ENCODE data around the gene TTLL10. TPM values are rescaled to one million over a fixed set of nuclear protein-coding genes. Genes with fewer than 3 reads are reported as not detected.

The TTLL10 gene
- total RNA-seq, 1 experiment from 2014 or later, result not detected

DNA sequence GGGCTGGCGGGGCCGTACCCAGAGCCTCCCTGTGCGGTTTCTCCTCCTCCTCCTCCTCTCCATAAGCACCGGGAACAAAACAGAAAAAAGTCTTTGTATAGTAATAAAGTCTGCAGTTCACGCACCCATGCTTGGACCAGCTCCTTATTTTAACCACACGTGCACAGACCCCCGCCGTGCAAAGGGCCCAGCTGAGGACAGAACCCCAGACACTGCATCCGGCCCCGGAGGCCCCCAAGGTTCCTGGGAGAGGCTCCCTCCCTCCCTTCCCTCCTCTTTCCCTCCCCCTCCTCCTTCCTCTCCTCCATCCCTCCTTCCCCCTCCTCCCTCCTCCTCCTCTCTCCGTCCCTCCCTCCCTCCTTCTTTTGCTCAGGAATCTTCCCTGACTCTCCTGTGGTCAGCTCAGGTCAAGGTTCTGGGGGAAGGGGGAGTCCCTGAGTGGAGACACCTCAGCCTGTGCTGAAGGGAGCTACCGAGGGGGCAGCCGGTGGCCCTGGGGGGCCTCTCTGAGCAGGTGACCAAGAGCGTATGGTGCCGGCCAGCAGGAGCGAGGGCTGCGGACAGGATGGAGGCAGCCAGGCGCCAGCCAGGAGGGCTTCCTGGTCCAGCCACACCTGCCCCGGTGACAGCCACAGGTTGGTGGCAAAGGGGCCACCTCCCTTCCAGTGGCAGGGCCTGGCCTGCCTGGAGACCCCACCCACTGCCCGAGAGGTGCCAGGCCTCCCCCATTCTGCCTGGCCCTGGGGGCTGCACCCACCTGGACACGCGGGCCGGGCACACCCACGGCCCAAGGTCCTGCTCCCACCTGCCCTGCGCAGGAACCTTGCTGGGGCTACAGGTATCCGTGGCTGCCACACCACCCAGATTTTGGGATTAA, 3.2 kb upstream of the TTLL10 start:
- POLR2A ChIA-PET, result no interaction called here
- no peaks in the 10 kb centered on the region for H3K27me3 Mint-ChIP-seq (ENCODE audit: insufficient read depth, unreplicated experiment)
- no TSS peak for BruUV-seq (replicated peaks)
- no peak overlapping the region for H3K4me3 Mint-ChIP-seq (ENCODE audit: unreplicated experiment)
- intact Hi-C loops (cut with micrococcal nuclease), result no loop called here
- H3K9me3 Mint-ChIP-seq (ENCODE audit: unreplicated experiment), result no peaks in the 10 kb centered on the region
- H3K4me1 Mint-ChIP-seq (ENCODE audit: insufficient read depth, unreplicated experiment), result no peaks in the 10 kb centered on the region
- TF ChIP-seq CTCF (IDR thresholded peaks at IDR 0.05; ENCODE audit: unreplicated experiment), result no peak
- CTCF ChIA-PET, result interaction anchor here (1.1 kb wide), 1 partner anchor 169 kb away, joined by 3 read pairs; no protein-coding TSS in a partner anchor
- no peak overlapping the region for H3K27ac Mint-ChIP-seq (ENCODE audit: low read depth, unreplicated experiment)
- no peaks in the 10 kb centered on the region for H3K36me3 Mint-ChIP-seq (ENCODE audit: insufficient read depth, unreplicated experiment)
- DNase-seq (ENCODE audit: unreplicated experiment), result no peak

DNA sequence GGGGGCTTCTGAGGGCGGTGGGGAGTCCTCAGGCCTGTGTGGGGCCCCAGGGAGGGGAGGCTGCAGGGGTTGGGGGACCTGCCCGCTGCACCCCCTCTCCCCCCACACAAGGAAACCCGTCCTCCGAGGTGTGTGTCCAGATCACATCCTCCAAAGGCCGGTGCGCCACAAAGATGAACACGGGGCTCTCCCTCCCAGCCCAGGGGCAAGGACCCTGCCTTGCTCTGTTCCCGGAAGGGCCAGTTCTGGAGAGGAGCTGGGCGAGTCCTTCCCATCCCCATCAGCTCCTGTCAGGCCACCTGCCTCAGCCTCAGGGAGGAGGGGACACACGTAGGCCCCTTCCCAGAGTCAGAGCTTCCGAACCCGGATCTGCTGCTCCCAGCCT, 2.5 kb upstream of the TTLL10 start:
- BruUV-seq (replicated peaks), result no TSS peak
- no peak for TF ChIP-seq CTCF (IDR thresholded peaks at IDR 0.05; ENCODE audit: unreplicated experiment)
- Mint-ChIP-seq H3K27me3 (ENCODE audit: insufficient read depth, unreplicated experiment) (no peaks in the 10 kb centered on the region), H3K27ac (ENCODE audit: low read depth, unreplicated experiment) (no peak overlapping the region), H3K4me3 (ENCODE audit: unreplicated experiment) (no peak overlapping the region), H3K9me3 (ENCODE audit: unreplicated experiment) (no peaks in the 10 kb centered on the region), H3K36me3 (ENCODE audit: insufficient read depth, unreplicated experiment) (no peaks in the 10 kb centered on the region), H3K4me1 (ENCODE audit: insufficient read depth, unreplicated experiment) (no peaks in the 10 kb centered on the region)
- intact Hi-C loops (cut with micrococcal nuclease), result no loop called here
- DNase-seq (ENCODE audit: unreplicated experiment), result no peak
- CTCF ChIA-PET, result no interaction called here
- POLR2A ChIA-PET, result no interaction called here

DNA sequence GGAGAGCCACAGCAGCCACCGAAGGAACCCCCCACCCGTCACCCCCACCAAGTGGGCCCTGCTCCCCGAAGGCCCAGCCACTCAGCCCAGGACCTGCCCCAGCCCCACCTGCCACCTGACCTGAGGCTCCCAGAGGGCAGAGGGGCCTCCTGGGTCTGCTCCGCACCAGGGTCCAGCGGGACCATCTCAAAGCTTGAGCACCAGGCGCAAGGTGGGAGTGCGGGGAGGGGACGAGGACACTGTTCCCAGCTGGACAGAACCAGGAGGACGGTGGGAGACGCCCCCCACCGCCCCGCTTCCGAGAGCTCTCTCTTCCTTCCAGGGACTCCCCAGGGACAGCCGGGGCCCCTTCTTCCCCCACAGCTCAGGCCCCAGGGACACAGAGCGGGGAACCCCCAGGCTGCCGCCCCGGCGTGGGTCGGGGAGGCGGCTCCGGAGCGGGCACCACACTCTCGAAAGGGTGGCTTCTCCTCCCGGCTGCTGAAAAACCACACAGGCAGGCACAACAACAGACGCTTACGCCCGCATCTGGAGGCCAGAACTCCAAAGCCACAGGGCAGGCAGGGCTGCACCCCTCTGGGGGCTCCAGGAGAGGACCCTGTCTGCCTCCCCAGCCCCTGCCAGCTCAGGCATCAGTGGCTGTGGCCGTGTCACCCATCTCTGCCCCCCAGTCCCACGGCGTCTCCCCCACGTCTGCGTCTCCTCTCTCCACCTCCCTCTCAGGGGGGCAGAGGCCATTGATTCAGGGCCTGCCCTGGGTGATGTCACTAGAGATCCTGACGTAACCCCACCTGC, 1.9 kb upstream of the TTLL10 start:
- H3K27me3 Mint-ChIP-seq (ENCODE audit: insufficient read depth, unreplicated experiment), result peaks cover 5% of the 10 kb centered on the region
- ChIA-PET POLR2A (no interaction called here), CTCF (interaction anchor here (0.7 kb wide), 1 partner anchor 38 kb away, joined by 3 read pairs; no protein-coding TSS in a partner anchor)
- no peak for DNase-seq (ENCODE audit: unreplicated experiment)
- TF ChIP-seq CTCF (IDR thresholded peaks at IDR 0.05; ENCODE audit: unreplicated experiment), result no peak
- H3K4me3 Mint-ChIP-seq (ENCODE audit: unreplicated experiment), result no peak overlapping the region
- no peaks in the 10 kb centered on the region for H3K4me1 Mint-ChIP-seq (ENCODE audit: insufficient read depth, unreplicated experiment)
- BruUV-seq (replicated peaks), result no TSS peak
- no peaks in the 10 kb centered on the region for H3K9me3 Mint-ChIP-seq (ENCODE audit: unreplicated experiment)
- no peak overlapping the region for H3K27ac Mint-ChIP-seq (ENCODE audit: low read depth, unreplicated experiment)
- H3K36me3 Mint-ChIP-seq (ENCODE audit: insufficient read depth, unreplicated experiment), result no peaks in the 10 kb centered on the region
- intact Hi-C loops (cut with micrococcal nuclease), result no loop called here

DNA sequence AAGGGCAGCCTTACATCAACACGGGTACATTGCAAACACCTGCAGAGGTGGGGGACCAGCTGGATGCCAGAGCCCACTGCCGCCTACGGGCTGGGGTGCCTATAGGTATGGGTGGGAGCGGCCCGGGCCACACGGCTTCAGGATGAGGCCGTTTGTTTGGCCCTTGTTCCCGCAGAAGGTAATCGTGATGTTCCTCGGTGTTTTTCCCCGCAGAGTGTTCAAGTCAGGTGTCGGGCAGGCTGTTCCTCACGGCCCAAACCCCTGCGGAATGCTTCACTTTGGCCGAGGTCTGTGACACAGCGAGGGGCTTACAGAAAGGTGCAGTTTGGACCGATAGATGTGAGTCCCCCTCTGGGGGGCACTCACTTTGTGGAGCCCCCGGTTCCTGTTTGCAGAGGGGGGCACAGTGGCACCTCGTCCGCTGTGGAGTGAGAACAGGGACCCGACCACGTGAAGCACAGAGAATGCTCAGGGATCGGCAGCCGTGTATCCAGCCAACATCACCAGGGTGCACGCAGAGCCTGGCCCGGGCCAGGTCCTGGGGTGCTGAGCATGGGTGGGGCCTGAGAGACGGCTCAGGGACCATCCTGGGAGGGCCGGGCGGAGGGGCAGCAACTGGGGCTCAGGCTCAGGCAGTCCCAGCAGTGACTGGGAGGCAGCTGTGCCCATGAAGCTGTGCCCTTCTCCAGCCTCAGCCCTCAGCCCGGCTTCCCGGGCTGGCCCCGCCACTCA, 453 bp upstream of the TTLL10 start:
- CTCF ChIA-PET, result no interaction called here
- intact Hi-C loops (cut with micrococcal nuclease), result no loop called here
- H3K9me3 Mint-ChIP-seq (ENCODE audit: unreplicated experiment), result no peaks in the 10 kb centered on the region
- H3K4me1 Mint-ChIP-seq (ENCODE audit: insufficient read depth, unreplicated experiment), result no peaks in the 10 kb centered on the region
- BruUV-seq (replicated peaks), result no TSS peak
- no peak overlapping the region for H3K4me3 Mint-ChIP-seq (ENCODE audit: unreplicated experiment)
- TF ChIP-seq CTCF (IDR thresholded peaks at IDR 0.05; ENCODE audit: unreplicated experiment), result no peak
- no peak for DNase-seq (ENCODE audit: unreplicated experiment)
- H3K27me3 Mint-ChIP-seq (ENCODE audit: insufficient read depth, unreplicated experiment), result peaks cover 14% of the 10 kb centered on the region
- no peak overlapping the region for H3K27ac Mint-ChIP-seq (ENCODE audit: low read depth, unreplicated experiment)
- no peaks in the 10 kb centered on the region for H3K36me3 Mint-ChIP-seq (ENCODE audit: insufficient read depth, unreplicated experiment)
- POLR2A ChIA-PET, result no interaction called here
